CD14-positive monocyte (primary cell): ENCODE results near the gene TMEM221. TPM values are rescaled to one million over a fixed set of nuclear protein-coding genes. Genes with fewer than 3 reads are reported as not detected.
A peak's percentile ranks its signal among the peaks of the same experiment; 100 is the strongest.

Source experiments
- DNase-seq, 3 donors: peaks; one replicate each; pipeline ENCODE4 v3.0.0-alpha.2; 2011 to 2022
- H2AFZ ChIP-seq: 2 replicates; pipeline ENCODE4 v1.6.0; 2012; ENCODE audit warnings: mild to moderate bottlenecking, low read depth, low read length, inconsistent platforms; ENCODE audit not compliant: insufficient read depth, poor library complexity, severe bottlenecking
- H3K27ac ChIP-seq, 2 donors: 1 replicate in 1 of 2; 2 replicates in 1 of 2; pipeline ENCODE4 v1.5.1; 2012 to 2013; ENCODE audit warnings: low read length in 2 of 2, control low read depth in 1 of 2, inconsistent platforms in 1 of 2, low read depth in 1 of 2, mild to moderate bottlenecking in 1 of 2
- H3K27me3 ChIP-seq, 2 donors: one replicate each; pipeline versions ENCODE4 v1.6.0 to v1.6.1; 2011 to 2013; ENCODE audit warnings: low read length in 2 of 2; ENCODE audit not compliant: control insufficient read depth in 2 of 2, insufficient read depth in 2 of 2
- H3K36me3 ChIP-seq, 2 donors: replicated peaks in 1 of 2; 1 replicate in 1 of 2; 2 replicates in 1 of 2; pipeline versions ENCODE4 v1.5.1 to v1.6.1; 2012 to 2013; ENCODE audit warnings: low read length in 2 of 2, control low read depth in 1 of 2, inconsistent platforms in 1 of 2, mild to moderate bottlenecking in 1 of 2; ENCODE audit not compliant: insufficient read depth in 2 of 2, control insufficient read depth in 1 of 2
- H3K4me1 ChIP-seq, 2 donors: 1 replicate in 1 of 2; 2 replicates in 1 of 2; pipeline versions ENCODE4 v1.5.1 to v1.6.1; 2012 to 2013; ENCODE audit warnings: low read length in 2 of 2, control low read depth in 1 of 2, inconsistent platforms in 1 of 2, mild to moderate bottlenecking in 1 of 2, moderate library complexity in 1 of 2; ENCODE audit not compliant: insufficient read depth in 2 of 2, control insufficient read depth in 1 of 2
- H3K4me2 ChIP-seq: replicated peaks from 2 replicates; pipeline ENCODE3; 2012; ENCODE audit warnings: low read length, moderate library complexity, mild to moderate bottlenecking; ENCODE audit not compliant: poor library complexity, severe bottlenecking; ENCODE audit errors: extremely low read depth
- H3K4me3 ChIP-seq, 3 experiments: fragments of 200-600 bp in 1 of 3; sonication (generic) in 1 of 3; replicated peaks in 1 of 3; 1 replicate in 2 of 3; 2 replicates in 1 of 3; pipeline ENCODE4 v1.5.1; 2011 to 2013; ENCODE audit warnings: low read length in 3 of 3, mild to moderate bottlenecking in 3 of 3, control low read depth in 2 of 3, low read depth in 2 of 3, inconsistent platforms in 1 of 3, moderate library complexity in 1 of 3
- H3K79me2 ChIP-seq: 2 replicates; pipeline ENCODE4 v1.6.0; 2012; ENCODE audit warnings: mild to moderate bottlenecking, control low read depth, inconsistent platforms, low read length, moderate library complexity; ENCODE audit not compliant: insufficient read depth
- H3K9ac ChIP-seq: 2 replicates; pipeline ENCODE4 v1.6.0; 2017; ENCODE audit warnings: low read length, mild to moderate bottlenecking; ENCODE audit not compliant: insufficient read depth, poor library complexity, severe bottlenecking
- H3K9me3 ChIP-seq, 2 donors: replicated peaks in 1 of 2; 1 replicate in 1 of 2; 2 replicates in 1 of 2; pipeline versions ENCODE4 v1.5.1 to v1.6.1; 2012 to 2013; ENCODE audit warnings: low read length in 2 of 2, control low read depth in 1 of 2; ENCODE audit not compliant: control insufficient read depth in 1 of 2, insufficient read depth in 1 of 2
- H4K20me1 ChIP-seq: 2 replicates; pipeline ENCODE4 v1.6.0; 2012; ENCODE audit warnings: mild to moderate bottlenecking, low read length, control low read depth, moderate library complexity; ENCODE audit not compliant: insufficient read depth
- H3K27ac Mint-ChIP-seq, 7 donors: one replicate each; pipeline ENCODE4 v1.8.0; 2020; ENCODE audit warnings: mild to moderate bottlenecking in 7 of 7, mixed read lengths in 7 of 7, moderate library complexity in 6 of 7, inconsistent platforms in 2 of 7
- H3K27me3 Mint-ChIP-seq, 3 donors: one replicate each; pipeline ENCODE4 v1.8.0; 2021 to 2022; ENCODE audit warnings: low read depth in 3 of 3, mild to moderate bottlenecking in 3 of 3, mixed read lengths in 3 of 3, moderate library complexity in 3 of 3, inconsistent platforms in 1 of 3
- H3K36me3 Mint-ChIP-seq, 2 donors: one replicate each; pipeline ENCODE4 v1.8.0; 2020; ENCODE audit warnings: mixed read lengths in 2 of 2, inconsistent platforms in 1 of 2, mild to moderate bottlenecking in 1 of 2
- H3K4me1 Mint-ChIP-seq: one replicate; pipeline ENCODE4 v1.8.0; 2020; ENCODE audit warnings: mild to moderate bottlenecking, mixed read lengths
- H3K4me3 Mint-ChIP-seq, 2 donors: one replicate each; pipeline ENCODE4 v1.8.0; 2020; ENCODE audit warnings: mild to moderate bottlenecking in 2 of 2, mixed read lengths in 2 of 2, moderate library complexity in 1 of 2
- H3K9me3 Mint-ChIP-seq, 7 donors: one replicate each; pipeline ENCODE4 v1.8.0; 2020 to 2022; ENCODE audit warnings: mixed read lengths in 7 of 7, mild to moderate bottlenecking in 6 of 7, moderate library complexity in 6 of 7, inconsistent platforms in 2 of 7
- CTCF ChIP-seq: fragments of 200-600 bp; IDR thresholded peaks from one replicate; pipeline ENCODE4 v1.8.0; 2022; ENCODE audit warnings: antibody characterized with exemption, mild to moderate bottlenecking
- WGBS: methylation state at CpG from one replicate; pipeline ENCODE4 v1.1.5; 2013; ENCODE audit warnings: missing lambda C conversion rate; ENCODE audit not compliant: insufficient coverage; 5-methylcytosine and 5-hydroxymethylcytosine counted together
- intact Hi-C, 2 donors: fragments of 100-400 bp; cut with micrococcal nuclease; formaldehyde crosslinking; loops; one replicate each; pipeline versions ENCODE4 v1.15.0 to v1.15.1; 2023
- polyA plus RNA-seq, 3 donors: library from polyadenylated mRNA; depleted of rRNA in 1 of 3; unstranded in 2 of 3; stranded (reverse) in 1 of 3; fragments of 300-500 nt in 2 of 3; fragments of >200 nt in 1 of 3; fragmentation: Illumina TruSeq in 2 of 3; gene quantifications; 1 replicate in 2 of 3; 2 replicates in 1 of 3; pipeline ENCODE4 v1.2.3, GENCODE V29; 2012 to 2021

The TMEM221 gene
- polyA plus RNA-seq, 3 donors, result not detected

- peak overlapping the region; percentile 90 for H2AFZ ChIP-seq
- Mint-ChIP-seq H3K4me3 (peak overlapping the region; percentile 98 to 99), H3K36me3 (peaks cover 0 to 2% of the 10 kb centered on the region in 2 donors), H3K27me3 (peaks cover 2 to 4% (median 2%) of the 10 kb centered on the region in 3 donors), H3K9me3 (peaks cover 0 to 3% (median 0%) of the 10 kb centered on the region in 7 donors), H3K4me1 (peaks cover 59% of the 10 kb centered on the region), H3K27ac (peak overlapping the region; percentile 72 to 99 (median 94))
- no peaks in the 10 kb centered on the region for H3K36me3 ChIP-seq
- no peaks in the 10 kb centered on the region for H3K27me3 ChIP-seq
- intact Hi-C loops, result loop anchor here in 1 of 2 donors (5.0 kb wide), 1 partner anchor 72 kb away; no protein-coding TSS in a partner anchor
- peak overlapping the region; percentile 32 to 70 for H3K27ac ChIP-seq
- peak overlapping the region; percentile 95 for H3K4me2 ChIP-seq
- peaks cover 32% of the 10 kb centered on the region for H3K79me2 ChIP-seq
- 5% methylated on average over 19 of the region's 19 CpGs for WGBS
- H3K4me3 ChIP-seq, result peak overlapping the region; percentile 63 to 90 (median 81)
- no peaks in the 10 kb centered on the region for H3K9me3 ChIP-seq
- peaks cover 50 to 61% of the 10 kb centered on the region in 2 donors for H3K4me1 ChIP-seq
- peak overlapping the region; percentile 75 for H3K9ac ChIP-seq
- no peak for DNase-seq
- no peak for TF ChIP-seq CTCF
- H4K20me1 ChIP-seq, result peaks cover 11% of the 10 kb centered on the region
Measured at GRCh38 chr19:17469092-17469480, 20.6 kb upstream of the TMEM221 start.

- H3K4me3 ChIP-seq, result peak overlapping the region in 1 of 3 experiments; percentile 90
- peaks cover 54% of the 10 kb centered on the region for H3K4me1 Mint-ChIP-seq
Measured at GRCh38 chr19:17468302-17469091, 20.0 kb upstream of the TMEM221 start.

More at GRCh38 chr19:17468302-17469091, 20.0 kb upstream of the TMEM221 start:
- Histone ChIP-seq H3K27me3 (no peaks in the 10 kb centered on the region), H3K79me2 (peaks cover 27% of the 10 kb centered on the region), H4K20me1 (peaks cover 11% of the 10 kb centered on the region), H3K27ac (no peak overlapping the region), H3K9ac (no peak overlapping the region), H2AFZ (peak overlapping the region; percentile 90), H3K4me2 (peak overlapping the region; percentile 95), H3K36me3 (no peaks in the 10 kb centered on the region), H3K9me3 (no peaks in the 10 kb centered on the region), H3K4me1 (peaks cover 44 to 55% of the 10 kb centered on the region in 2 donors)
- 84% methylated on average over 24 of the region's 25 CpGs for WGBS
- peaks cover 2 to 5% (median 3%) of the 10 kb centered on the region in 3 donors for H3K27me3 Mint-ChIP-seq
- H3K9me3 Mint-ChIP-seq, result peaks cover 0 to 3% (median 0%) of the 10 kb centered on the region in 7 donors
- no peak for TF ChIP-seq CTCF
- H3K27ac Mint-ChIP-seq, result peak overlapping the region in 2 of 7 donors; percentile 42 to 99
- H3K4me3 Mint-ChIP-seq, result peak overlapping the region in 1 of 2 donors; percentile 99
- DNase-seq, result no peak
- intact Hi-C loops, result loop anchor here in 1 of 2 donors (5.0 kb wide), 1 partner anchor 71 kb away; no protein-coding TSS in a partner anchor
- no peaks in the 10 kb centered on the region for H3K36me3 Mint-ChIP-seq
